Muscle of leg (tissue), 11 donors: ENCODE data around the gene SLC30A1. TPM values are rescaled to one million over a fixed set of nuclear protein-coding genes. Genes with fewer than 3 reads are reported as not detected.

Source experiments
- DNase-seq: peaks from one replicate; pipeline ENCODE4 v3.0.0; 2013
- H3K27ac ChIP-seq: one replicate; pipeline ENCODE4 v1.5.1; 2013; ENCODE audit warnings: mild to moderate bottlenecking, low read length, control low read depth
- H3K27me3 ChIP-seq: one replicate; pipeline ENCODE4 v1.6.1; 2013; ENCODE audit warnings: low read length; ENCODE audit not compliant: control insufficient read depth, insufficient read depth
- H3K36me3 ChIP-seq: one replicate; pipeline ENCODE4 v1.6.1; 2013; ENCODE audit warnings: low read length; ENCODE audit not compliant: control insufficient read depth, insufficient read depth
- H3K4me1 ChIP-seq: one replicate; pipeline ENCODE4 v1.6.1; 2013; ENCODE audit warnings: low read length; ENCODE audit not compliant: control insufficient read depth, insufficient read depth
- H3K4me3 ChIP-seq: one replicate; pipeline ENCODE4 v1.5.1; 2013; ENCODE audit warnings: low read length, control low read depth
- H3K9me3 ChIP-seq: replicated peaks from 2 replicates; pipeline ENCODE4 v1.6.1; 2013; ENCODE audit warnings: low read depth, low read length; ENCODE audit not compliant: control insufficient read depth
- WGBS: methylation state at CpG from one replicate; pipeline ENCODE4 v1.1.5; 2013; ENCODE audit warnings: missing lambda C conversion rate; ENCODE audit not compliant: insufficient coverage; 5-methylcytosine and 5-hydroxymethylcytosine counted together
- polyA plus RNA-seq, 8 donors: library from polyadenylated mRNA; unstranded; fragments of 120-200 nt; gene quantifications; one replicate each; pipeline versions ENCODE4 v1.2.1 to v1.2.3, GENCODE V29; 2013; ENCODE audit warnings: inconsistent platforms in 1 of 8, low replicate concordance in 1 of 8; ENCODE audit not compliant: insufficient read length in 8 of 8, insufficient read depth in 1 of 8
- total RNA-seq: library from RNA; stranded (reverse); fragments of 120-200 nt; gene quantifications from one replicate; pipeline ENCODE4 v1.2.4, GENCODE V29; 2013

SLC30A1 gene
- total and polyA plus RNA-seq, 9 donors, result 9.4 to 15.3 (median 12.4) TPM

DNA sequence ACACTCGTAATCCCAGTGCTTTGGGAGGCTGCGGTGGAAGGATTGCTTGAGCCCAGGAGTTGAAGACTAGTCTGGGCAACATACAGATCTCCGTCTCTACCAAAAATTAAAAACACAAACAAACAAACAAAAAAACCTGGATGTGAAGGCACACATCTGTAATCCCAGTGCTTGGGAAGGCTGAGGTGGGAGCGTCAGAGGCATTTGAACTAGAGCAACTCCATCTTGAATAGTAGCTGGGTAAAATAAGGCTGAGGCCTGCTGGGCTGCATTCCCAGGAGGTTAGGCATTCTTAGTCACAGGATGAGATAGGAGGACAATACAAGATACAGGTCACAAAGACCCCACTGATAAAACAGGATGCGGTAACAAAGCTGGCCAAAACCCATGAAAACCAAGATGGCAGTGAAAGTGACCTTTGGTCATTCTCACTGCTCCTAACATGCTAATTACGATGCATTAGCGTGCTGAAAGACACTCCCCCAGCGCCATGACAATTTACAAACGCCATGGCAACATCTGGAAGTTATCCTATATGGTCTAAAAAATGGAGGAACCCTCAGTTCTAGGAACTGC, 53.8 kb downstream of the SLC30A1 start:
- peaks cover 29% of the 10 kb centered on the region for H3K4me1 ChIP-seq
- H3K27ac ChIP-seq, result no peak overlapping the region
- WGBS, result 80% methylated on average over 1 of the region's 9 CpGs
- H3K27me3 ChIP-seq, result no peaks in the 10 kb centered on the region
- DNase-seq, result no peak
- H3K9me3 ChIP-seq, result no peaks in the 10 kb centered on the region
- no peaks in the 10 kb centered on the region for H3K36me3 ChIP-seq
- H3K4me3 ChIP-seq, result no peak overlapping the region

DNA sequence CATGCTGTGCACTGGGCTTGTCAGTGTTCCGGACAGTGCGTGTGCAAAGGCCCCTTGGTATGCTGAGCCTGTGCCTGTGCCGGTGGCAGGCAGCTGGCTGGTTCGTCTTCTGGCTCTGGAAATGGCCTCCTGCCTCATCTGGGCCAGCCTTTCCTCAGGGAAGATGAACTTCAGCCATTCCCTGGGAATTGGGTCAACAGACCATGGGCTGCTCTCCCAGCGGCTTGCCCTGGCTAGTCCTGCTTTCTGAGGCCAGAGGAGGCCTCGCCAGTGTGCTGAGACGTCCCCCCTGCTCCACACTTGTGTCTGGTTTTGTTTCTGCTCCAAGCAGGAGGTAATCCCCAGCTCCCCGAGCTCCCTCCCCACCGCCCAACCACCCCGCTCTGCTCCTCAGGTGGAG, 54.4 kb downstream of the SLC30A1 start:
- H3K9me3 ChIP-seq, result no peaks in the 10 kb centered on the region
- H3K27me3 ChIP-seq, result no peaks in the 10 kb centered on the region
- H3K4me3 ChIP-seq, result no peak overlapping the region
- DNase-seq, result no peak
- peaks cover 25% of the 10 kb centered on the region for H3K4me1 ChIP-seq
- no peak overlapping the region for H3K27ac ChIP-seq
- no peaks in the 10 kb centered on the region for H3K36me3 ChIP-seq
- 57% methylated on average over 7 of the region's 10 CpGs for WGBS

DNA sequence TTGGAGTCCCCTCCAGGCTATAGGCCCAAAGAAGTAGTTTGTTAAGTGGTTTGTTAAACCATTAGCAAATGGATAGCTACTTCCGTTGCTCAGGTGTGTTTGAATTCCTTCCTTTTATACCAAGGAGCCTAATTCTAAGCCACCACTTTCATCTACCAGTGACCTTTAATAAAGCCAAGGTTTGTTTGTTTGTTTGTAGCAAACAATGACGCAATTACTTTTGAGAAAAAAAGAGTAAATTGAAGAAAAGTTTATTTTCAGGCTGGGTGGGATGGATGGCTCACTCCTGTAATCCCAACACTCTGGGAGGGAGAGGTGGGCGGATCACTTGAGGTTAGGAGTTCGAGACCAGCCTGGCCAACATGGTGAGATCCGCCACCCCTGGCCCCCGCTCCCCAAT, 56.2 kb downstream of the SLC30A1 start:
- no peak overlapping the region for H3K4me3 ChIP-seq
- H3K27ac ChIP-seq, result no peak overlapping the region
- no peaks in the 10 kb centered on the region for H3K36me3 ChIP-seq
- no CpG with 5 or more reads among the region's 6 CpGs for WGBS
- no peaks in the 10 kb centered on the region for H3K9me3 ChIP-seq
- peaks cover 13% of the 10 kb centered on the region for H3K4me1 ChIP-seq
- no peaks in the 10 kb centered on the region for H3K27me3 ChIP-seq
- no peak for DNase-seq

Other genes with a start within 250 kb of the SLC30A1 start
- 0.80 TPM for gene RD3, start 87.0 kb downstream of the SLC30A1 start, total RNA-seq
- gene RD3, start 87.0 kb downstream of the SLC30A1 start, polyA plus RNA-seq, result 1 to 10 TPM in 6 of 8 donors, under 1 TPM in 2; 0.81 to 1.7 (median 1.2) TPM
- gene NEK2, start 96.5 kb upstream of the SLC30A1 start, total RNA-seq, result 6.0 TPM
- gene NEK2, start 96.5 kb upstream of the SLC30A1 start, polyA plus RNA-seq, result 10 to 100 TPM in 1 of 8 donors, 1 to 10 TPM in 7; 6.1 to 11.5 (median 8.4) TPM